OCI-LY7 (cell line): ENCODE measurements around the gene ZFHX3. TPM values are rescaled to one million over a fixed set of nuclear protein-coding genes. Genes with fewer than 3 reads are reported as not detected.

Experiments used
- BruUV-seq: library from RNA; stranded (reverse); fragments of 400-500 nt; replicated peaks from 2 replicates; lab custom pipeline; 2021; lab: Mats Ljungman, UMichigan
- CTCF ChIA-PET: fragments of 300-600 bp; sonication (Branson Sonifier 250); formaldehyde crosslinking; loops from one replicate; lab custom pipeline; 2022; ENCODE audit warnings: antibody characterized with exemption; ENCODE audit not compliant: unreplicated experiment; lab: Charles Lee
- POLR2A ChIA-PET: fragments of 300-600 bp; sonication (Branson Sonifier 250); formaldehyde crosslinking; loops from one replicate; lab custom pipeline; 2022; ENCODE audit warnings: antibody characterized with exemption; lab: Charles Lee
- DNase-seq: peaks from one replicate; pipeline ENCODE4 v3.0.0-alpha.2; 2015; ENCODE audit warnings: low spot score
- H2AFZ ChIP-seq: fragments of 200-600 bp; sonication (generic), shearing (Covaris generic); 2 replicates; pipeline ENCODE4 v1.6.1; 2014; ENCODE audit warnings: mild to moderate bottlenecking, antibody characterized with exemption, low read length, moderate library complexity
- H3K27ac ChIP-seq: fragments of 200-600 bp; sonication (generic); 2 replicates; pipeline ENCODE4 v1.5.1; 2014; ENCODE audit warnings: mixed run types, low read depth, mild to moderate bottlenecking, moderate library complexity, low read length, inconsistent platforms; ENCODE audit not compliant: poor library complexity, severe bottlenecking
- H3K36me3 ChIP-seq: fragments of 200-600 bp; sonication (generic); 2 replicates; pipeline ENCODE4 v1.6.1; 2014; ENCODE audit warnings: mild to moderate bottlenecking, antibody characterized with exemption, low read length, moderate library complexity, mixed read lengths; ENCODE audit not compliant: insufficient read depth
- H3K4me1 ChIP-seq: fragments of 200-600 bp; sonication (generic); 2 replicates; pipeline ENCODE4 v1.5.1; 2014; ENCODE audit warnings: mild to moderate bottlenecking, low read length; ENCODE audit not compliant: insufficient read depth, poor library complexity, severe bottlenecking
- H3K4me2 ChIP-seq: fragments of 200-600 bp; sonication (generic); 2 replicates; pipeline ENCODE4 v1.6.1; 2014; ENCODE audit warnings: mild to moderate bottlenecking, low read length
- H3K4me3 ChIP-seq: fragments of 200-600 bp; sonication (generic); 2 replicates; pipeline ENCODE4 v1.5.1; 2014; ENCODE audit warnings: mild to moderate bottlenecking, low read depth, low read length; ENCODE audit not compliant: poor library complexity, severe bottlenecking
- H3K79me2 ChIP-seq: fragments of 200-600 bp; sonication (generic); 2 replicates; pipeline ENCODE4 v1.6.1; 2016; ENCODE audit warnings: low read depth, mild to moderate bottlenecking, low read length, moderate library complexity, mixed read lengths; ENCODE audit not compliant: insufficient read depth
- H3K9me2 ChIP-seq: fragments of 200-600 bp; sonication (generic); 2 replicates; pipeline ENCODE4 v1.6.1; 2016; ENCODE audit warnings: mild to moderate bottlenecking, low read length, mixed read lengths; ENCODE audit not compliant: insufficient read depth
- H3K9me3 ChIP-seq: fragments of 200-600 bp; sonication (generic); 2 replicates; pipeline ENCODE4 v1.6.1; 2014; ENCODE audit warnings: mild to moderate bottlenecking, mixed run types, low read length, mixed read lengths
- H4K20me1 ChIP-seq: fragments of 200-600 bp; sonication (generic); 2 replicates; pipeline ENCODE4 v1.6.1; 2014; ENCODE audit warnings: mild to moderate bottlenecking, antibody characterized with exemption, low read length, moderate library complexity, mixed read lengths; ENCODE audit not compliant: insufficient read depth
- CTCF ChIP-seq: fragments of 200-600 bp; sonication (generic); conservative IDR thresholded peaks from 2 replicates; pipeline ENCODE4 v1.5.1; 2014; ENCODE audit warnings: mild to moderate bottlenecking, antibody characterized with exemption, low read length, moderate library complexity, mixed read lengths
- EZH2phosphoT487 ChIP-seq: fragments of 200-600 bp; sonication (generic); IDR thresholded peaks from 2 replicates; pipeline ENCODE4 v1.6.1; 2018; ENCODE audit warnings: low read depth, borderline replicate concordance, mild to moderate bottlenecking, mixed run types, antibody characterized with exemption, low read length, moderate library complexity, mixed read lengths
- intact Hi-C: fragments of 100-400 bp; cut with micrococcal nuclease; formaldehyde crosslinking; loops from one replicate; pipeline ENCODE4 v1.10.0; 2022; ENCODE audit not compliant: unreplicated experiment
- total RNA-seq, 2 experiments: library from RNA; depleted of rRNA in 1 of 2; stranded (reverse); fragments of >200 nt in 1 of 2; shearing (Covaris generic) in 1 of 2; gene quantifications; 2 replicates each; pipeline ENCODE4 v1.2.3, GENCODE V29; 2014 to 2022

Gene ZFHX3
- total RNA-seq, 2 experiments from 2014 or later, result 1.3 to 6.2 TPM

- no peak overlapping the region for H3K27ac ChIP-seq
- no peaks in the 10 kb centered on the region for H3K9me2 ChIP-seq
- no peak overlapping the region for H3K4me2 ChIP-seq
- no peak for DNase-seq
- no peaks in the 10 kb centered on the region for H4K20me1 ChIP-seq
- H2AFZ ChIP-seq, result no peak overlapping the region
- CTCF ChIA-PET, result no interaction called here
- no peaks in the 10 kb centered on the region for H3K4me1 ChIP-seq
- TF ChIP-seq CTCF, result no peak
- TF ChIP-seq EZH2phosphoT487, result no peak
- no peaks in the 10 kb centered on the region for H3K9me3 ChIP-seq
- H3K79me2 ChIP-seq, result no peaks in the 10 kb centered on the region
- no peaks in the 10 kb centered on the region for H3K36me3 ChIP-seq
- POLR2A ChIA-PET, result interaction anchor here (0.7 kb wide), 1 partner anchor 9 kb away, joined by 3 read pairs; no protein-coding TSS in a partner anchor
- intact Hi-C loops, result no loop called here
- BruUV-seq, result no TSS peak
- no peak overlapping the region for H3K4me3 ChIP-seq
Measured at GRCh38 chr16:72903176-72903575, 144.8 kb downstream of the ZFHX3 start.

GRCh38 chr16:72902206-72902605 lies 145.7 kb downstream of the ZFHX3 start:
- no TSS peak for BruUV-seq

More at GRCh38 chr16:72902206-72902605, 145.7 kb downstream of the ZFHX3 start:
- Histone ChIP-seq H4K20me1 (no peaks in the 10 kb centered on the region), H2AFZ (no peak overlapping the region), H3K4me2 (no peak overlapping the region), H3K4me3 (no peak overlapping the region), H3K27ac (no peak overlapping the region), H3K36me3 (no peaks in the 10 kb centered on the region), H3K9me2 (no peaks in the 10 kb centered on the region), H3K79me2 (no peaks in the 10 kb centered on the region), H3K4me1 (no peaks in the 10 kb centered on the region), H3K9me3 (no peaks in the 10 kb centered on the region)
- CTCF ChIA-PET, result no interaction called here
- POLR2A ChIA-PET, result interaction anchor here (1.0 kb wide), 1 partner anchor 10 kb away, joined by 6 read pairs; no protein-coding TSS in a partner anchor
- intact Hi-C loops, result no loop called here
- TF ChIP-seq EZH2phosphoT487 (no peak), CTCF (no peak)
- DNase-seq, result no peak
